ENCODE measurements around the gene LRRC14B.
A peak's percentile ranks its signal among the peaks of the same experiment; 100 is the strongest.

Gene LRRC14B

GRCh38 chr5:160921-161802, 30.1 kb upstream of the LRRC14B start:
- no peak for TF ChIP-seq CTCF (IDR thresholded peaks at IDR 0.05; ENCODE audit: unreplicated experiment in 3 of 3)
- Mint-ChIP-seq H3K9me3 (no peaks in the 10 kb centered on the region), H3K27me3 (ENCODE audit: low read depth) (peaks cover 7% of the 10 kb centered on the region), H3K27ac (peak overlapping the region in 2 of 3 experiments; percentile 29 to 77), H3K4me1 (peaks cover 26% of the 10 kb centered on the region), H3K36me3 (ENCODE audit: low read depth) (peaks cover 11% of the 10 kb centered on the region), H3K4me3 (peak overlapping the region in 1 of 3 experiments; percentile 11)

GRCh38 chr5:161803-162110, 29.5 kb upstream of the LRRC14B start:
- Mint-ChIP-seq H3K36me3 (ENCODE audit: low read depth) (peaks cover 11% of the 10 kb centered on the region), H3K9me3 (no peaks in the 10 kb centered on the region), H3K27me3 (ENCODE audit: low read depth) (peaks cover 7% of the 10 kb centered on the region), H3K4me3 (no peak overlapping the region), H3K4me1 (peaks cover 26% of the 10 kb centered on the region), H3K27ac (peak overlapping the region in 1 of 3 experiments; percentile 20)
- TF ChIP-seq CTCF (IDR thresholded peaks at IDR 0.05; ENCODE audit: unreplicated experiment in 3 of 3): no peak

GRCh38 chr5:162190-162564, 29.1 kb upstream of the LRRC14B start:
- Mint-ChIP-seq H3K4me3 (no peak overlapping the region), H3K9me3 (no peaks in the 10 kb centered on the region), H3K27ac (no peak overlapping the region), H3K36me3 (ENCODE audit: low read depth) (peaks cover 11% of the 10 kb centered on the region), H3K27me3 (ENCODE audit: low read depth) (peaks cover 7% of the 10 kb centered on the region), H3K4me1 (peaks cover 26% of the 10 kb centered on the region)
- no peak for TF ChIP-seq CTCF (IDR thresholded peaks at IDR 0.05; ENCODE audit: unreplicated experiment in 3 of 3)

GRCh38 chr5:162565-163337, 28.5 kb upstream of the LRRC14B start:
- Mint-ChIP-seq H3K27ac (no peak overlapping the region), H3K36me3 (ENCODE audit: low read depth) (peaks cover 11% of the 10 kb centered on the region), H3K4me3 (no peak overlapping the region), H3K27me3 (ENCODE audit: low read depth) (peaks cover 7% of the 10 kb centered on the region), H3K9me3 (no peaks in the 10 kb centered on the region), H3K4me1 (peaks cover 26% of the 10 kb centered on the region)
- TF ChIP-seq CTCF (IDR thresholded peaks at IDR 0.05; ENCODE audit: unreplicated experiment in 3 of 3): no peak

GRCh38 chr5:163338-163620, 28.0 kb upstream of the LRRC14B start:
- Mint-ChIP-seq H3K4me1 (peaks cover 26% of the 10 kb centered on the region), H3K27me3 (ENCODE audit: low read depth) (peaks cover 7% of the 10 kb centered on the region), H3K27ac (no peak overlapping the region), H3K36me3 (ENCODE audit: low read depth) (peaks cover 11% of the 10 kb centered on the region), H3K9me3 (no peaks in the 10 kb centered on the region), H3K4me3 (no peak overlapping the region)
- no peak for TF ChIP-seq CTCF (IDR thresholded peaks at IDR 0.05; ENCODE audit: unreplicated experiment in 3 of 3)
